Epithelial cell of esophagus (primary cell): ENCODE data around the gene DNAAF8.
A peak's percentile ranks its signal among the peaks of the same experiment; 100 is the strongest.
"Not testable (repeated sequence)": the region's sequence is repeated elsewhere in the genome, so short reads cannot be mapped to it uniquely, and the experiment has no call there.

Experiments
- DNase-seq: peaks from one replicate; pipeline ENCODE4 v3.0.0; 2010; ENCODE audit warnings: low read depth
- H3K4me3 ChIP-seq: 2 replicates; pipeline ENCODE4 v1.5.1; 2011; ENCODE audit warnings: mild to moderate bottlenecking, low read length, control low read depth
- CTCF ChIP-seq: IDR thresholded peaks from 2 replicates; pipeline ENCODE4 v1.5.1; 2011; ENCODE audit warnings: low read depth, mild to moderate bottlenecking, low read length, control low read depth, inconsistent platforms; ENCODE audit not compliant: insufficient read depth; ENCODE audit errors: missing control alignments

The DNAAF8 gene

GRCh38 chr16:4737545-4737944 lies 3.2 kb downstream of the DNAAF8 start:
- no peak for TF ChIP-seq CTCF

GRCh38 chr16:4738370-4738769 lies 4.0 kb downstream of the DNAAF8 start:
- H3K4me3 ChIP-seq = not testable (repeated sequence)

More at GRCh38 chr16:4737545-4737944, 3.2 kb downstream of the DNAAF8 start:
- DNase-seq = peak; percentile 8
- H3K4me3 ChIP-seq = no peak overlapping the region

GRCh38 chr16:4743226-4743878 lies 9.0 kb downstream of the DNAAF8 start:
- DNase-seq = peak; percentile 40
- peak overlapping the region; percentile 39 for H3K4me3 ChIP-seq
- no peak for TF ChIP-seq CTCF

More at GRCh38 chr16:4738370-4738769, 4.0 kb downstream of the DNAAF8 start:
- not testable (repeated sequence) for DNase-seq

GRCh38 chr16:4744555-4745273 lies 10.4 kb downstream of the DNAAF8 start:
- DNase-seq = no peak
- H3K4me3 ChIP-seq = no peak overlapping the region
- no peak for TF ChIP-seq CTCF

GRCh38 chr16:4745274-4745569 lies 10.9 kb downstream of the DNAAF8 start:
- DNase-seq = no peak
- no peak for TF ChIP-seq CTCF
- H3K4me3 ChIP-seq = no peak overlapping the region

- no peak overlapping the region for H3K4me3 ChIP-seq
- no peak for DNase-seq
- TF ChIP-seq CTCF = no peak
These were observed 11.9 kb downstream of the DNAAF8 start for GRCh38 chr16:4746215-4746614.

- no peak for DNase-seq
- TF ChIP-seq CTCF = no peak
- H3K4me3 ChIP-seq = no peak overlapping the region
These were observed 12.7 kb downstream of the DNAAF8 start for GRCh38 chr16:4746991-4747574.
